Anterior cingulate cortex (tissue), 58 donors: ENCODE measurements around the gene ITGAE.
"Not testable (repeated sequence)": the region's sequence is repeated elsewhere in the genome, so short reads cannot be mapped to it uniquely, and the experiment has no call there.

Experiments
- DNase-seq, 58 donors: peaks; one replicate each; lab custom pipeline; 2025; lab: John Stamatoyannopoulos, UW

The ITGAE gene

GRCh38 chr17:3739422-3740124 lies 61.4 kb downstream of the ITGAE start:
- peak in 7 of 58 donors; percentile 2 to 32 (median 11) for DNase-seq

- DNase-seq = peak in 42 of 58 donors; percentile 7 to 74 (median 37)
Measured at GRCh38 chr17:3738562-3739295, 62.3 kb downstream of the ITGAE start.

DNA sequence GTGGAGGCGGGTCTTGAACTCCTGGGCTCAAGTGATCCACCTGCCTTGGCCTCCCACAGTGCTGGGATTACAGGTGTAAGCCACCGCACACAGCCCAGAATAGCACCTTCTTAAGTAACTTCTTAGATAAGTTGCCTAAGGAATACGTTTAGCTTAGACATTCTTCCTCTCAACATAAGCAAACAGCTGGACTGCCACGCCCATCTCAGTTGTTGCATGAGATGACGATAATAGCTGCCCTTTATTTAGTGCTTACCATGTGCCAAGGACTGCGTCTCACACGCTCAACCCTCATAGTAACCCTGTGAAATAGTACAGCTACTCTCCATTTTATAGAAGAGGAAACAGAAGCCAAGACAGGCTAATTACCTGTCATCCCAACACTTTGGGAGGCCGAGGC lies 65.5 kb downstream of the ITGAE start:
- DNase-seq = no peak

- not testable (repeated sequence) for DNase-seq
Measured at GRCh38 chr17:3734911-3735276, 66.1 kb downstream of the ITGAE start.

DNA sequence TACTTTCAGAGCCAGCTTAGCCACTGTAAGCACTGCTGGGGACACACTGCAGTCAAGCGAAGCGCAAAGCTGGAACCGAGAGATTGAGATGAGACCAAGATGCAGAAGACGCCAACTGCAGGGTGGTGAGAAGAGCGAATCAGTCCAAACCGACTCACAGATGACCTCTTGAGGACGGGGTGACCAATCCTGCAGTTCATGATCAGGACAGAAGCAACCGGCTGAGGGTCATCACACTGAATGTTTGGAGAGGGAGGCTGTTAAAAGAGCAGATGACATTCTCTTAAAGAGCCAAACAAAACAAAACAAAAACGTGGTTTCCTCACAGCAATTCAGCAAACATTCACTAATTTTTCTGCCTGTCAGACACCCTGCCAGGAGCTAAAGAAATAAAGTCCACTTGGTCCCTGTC lies 68.8 kb downstream of the ITGAE start:
- DNase-seq = no peak

GRCh38 chr17:3730881-3731429 lies 70.0 kb downstream of the ITGAE start:
- DNase-seq = no peak

DNA sequence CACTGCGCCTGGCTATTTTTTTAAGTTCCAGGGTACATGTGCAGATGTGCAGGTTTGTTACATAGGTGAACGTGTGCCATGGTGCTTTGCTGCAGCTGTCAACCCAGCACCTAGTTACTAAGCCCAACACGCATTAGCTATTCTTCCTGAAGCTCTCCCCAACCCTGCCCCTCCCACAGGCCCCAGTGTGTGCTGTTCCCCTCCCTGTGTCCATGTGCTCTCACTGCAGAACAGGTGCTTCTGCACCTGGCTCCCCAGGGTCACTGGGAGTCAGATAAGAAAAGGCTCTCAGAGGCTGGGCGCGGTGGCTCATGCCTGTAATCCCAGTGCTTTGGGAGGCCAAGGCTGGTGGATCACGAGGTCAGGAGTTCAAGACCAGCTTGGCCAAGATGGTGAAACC lies 71.1 kb downstream of the ITGAE start:
- no peak for DNase-seq

GRCh38 chr17:3728099-3728498 lies 72.9 kb downstream of the ITGAE start:
- DNase-seq = not testable (repeated sequence)

- no peak for DNase-seq
Measured at GRCh38 chr17:3727041-3727440, 73.9 kb downstream of the ITGAE start.

- peak in 1 of 58 donors; percentile 9 for DNase-seq
Measured at GRCh38 chr17:3724378-3725077, 76.5 kb downstream of the ITGAE start.

DNA sequence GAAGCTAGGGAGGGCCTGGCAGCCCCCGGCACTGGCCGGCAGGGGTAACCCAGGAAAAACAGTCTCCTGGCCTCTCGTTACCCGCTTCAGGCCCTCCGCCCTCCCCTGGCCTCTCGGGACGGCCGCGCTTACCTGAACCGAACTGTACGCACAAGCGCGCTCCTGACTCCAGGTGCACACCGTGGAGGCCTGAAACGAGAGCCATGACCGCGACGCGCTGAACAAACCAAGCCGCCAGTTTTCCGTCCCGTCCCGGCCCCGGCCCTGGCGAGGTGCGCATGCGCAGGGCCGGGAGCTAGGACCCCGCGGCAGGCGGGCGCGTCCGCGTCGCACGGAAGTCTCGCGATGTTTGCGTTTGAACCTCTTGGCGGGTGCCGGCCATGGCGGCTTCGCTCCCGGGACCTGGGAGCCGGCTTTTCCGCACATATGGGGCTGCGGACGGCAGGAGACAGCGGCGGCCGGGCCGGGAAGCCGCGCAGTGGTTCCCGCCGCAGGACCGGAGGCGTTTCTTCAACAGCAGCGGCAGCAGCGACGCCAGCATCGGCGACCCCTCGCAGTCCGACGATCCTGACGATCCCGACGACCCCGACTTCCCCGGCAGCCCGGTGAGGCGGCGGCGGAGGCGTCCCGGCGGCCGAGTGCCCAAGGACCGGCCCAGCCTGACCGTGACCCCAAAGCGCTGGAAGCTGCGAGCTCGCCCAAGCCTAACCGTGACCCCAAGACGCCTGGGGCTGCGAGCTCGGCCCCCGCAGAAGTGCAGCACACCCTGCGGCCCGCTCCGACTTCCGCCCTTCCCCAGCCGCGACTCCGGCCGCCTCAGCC lies 77.2 kb downstream of the ITGAE start, which contains the start of gene HASPIN:
HASPIN (plus strand) TSS at position 348 of the 822 bp plus-strand sequence; CDS start at position 381, 33 bp downstream.
- peak in 57 of 58 donors; percentile 21 to 85 (median 74) for DNase-seq

- peak in 2 of 58 donors; percentile 50 to 51 for DNase-seq
Measured at GRCh38 chr17:3723188-3723555, 77.8 kb downstream of the ITGAE start.

GRCh38 chr17:3722716-3723115 lies 78.3 kb downstream of the ITGAE start:
- DNase-seq = no peak

DNA sequence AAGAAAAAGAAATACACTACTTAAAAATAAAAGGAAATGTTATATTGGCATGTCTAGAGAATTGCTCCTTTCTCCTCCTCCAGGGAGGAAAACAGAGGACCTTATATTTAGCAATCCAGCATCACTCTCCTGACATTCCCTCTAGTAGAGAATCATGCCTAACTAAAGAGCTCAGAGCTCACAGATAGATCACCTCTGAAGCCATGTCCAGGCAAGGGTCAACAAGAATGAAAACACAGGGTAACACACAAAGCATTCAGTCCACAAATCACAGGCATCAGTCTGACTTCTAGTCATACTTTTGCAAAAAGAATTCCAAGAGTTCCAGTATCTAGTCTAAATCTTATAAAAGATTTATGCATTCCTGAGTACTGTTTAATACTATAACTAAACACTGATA lies 81.7 kb downstream of the ITGAE start:
- DNase-seq = no peak

DNA sequence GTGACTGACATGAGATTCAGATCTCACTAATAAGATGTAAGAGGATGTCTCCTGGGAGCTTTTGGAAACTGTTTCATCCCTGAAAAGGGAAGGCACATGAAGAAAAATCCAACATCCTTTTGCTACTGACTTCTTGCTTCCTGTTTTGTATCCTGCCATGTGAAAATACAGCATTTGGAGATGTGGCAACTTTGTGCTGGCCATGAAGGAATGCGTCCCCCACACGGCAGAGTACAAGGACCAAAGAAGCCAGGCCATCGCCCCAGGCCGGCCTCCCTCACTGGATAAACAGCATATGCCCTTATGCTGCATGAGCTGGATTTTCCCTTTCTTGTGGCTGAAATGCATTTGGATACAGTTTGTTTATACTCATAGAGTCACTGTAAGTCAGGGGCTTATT lies 82.8 kb downstream of the ITGAE start:
- no peak for DNase-seq

DNA sequence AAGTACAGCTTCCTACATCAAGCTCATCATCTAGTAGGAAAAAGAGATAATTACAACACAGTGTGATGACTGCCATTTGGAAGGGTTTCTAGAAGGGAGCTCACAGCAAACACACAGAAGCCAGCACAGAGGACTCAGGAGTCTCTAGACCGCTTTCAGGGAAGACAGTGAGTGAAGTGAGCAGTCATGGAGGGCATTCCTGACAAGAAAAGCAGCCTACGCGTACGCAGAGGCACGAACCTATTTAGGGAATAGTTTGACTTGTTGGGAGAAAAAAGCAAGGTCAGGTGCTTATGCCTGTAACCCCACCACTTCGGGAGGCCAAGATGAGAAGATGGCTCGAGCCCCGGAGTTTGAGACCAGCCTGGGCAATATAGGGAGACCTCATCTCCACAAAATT lies 85.7 kb downstream of the ITGAE start:
- no peak for DNase-seq

- no peak for DNase-seq
Measured at GRCh38 chr17:3712811-3713463, 88.1 kb downstream of the ITGAE start.

DNA sequence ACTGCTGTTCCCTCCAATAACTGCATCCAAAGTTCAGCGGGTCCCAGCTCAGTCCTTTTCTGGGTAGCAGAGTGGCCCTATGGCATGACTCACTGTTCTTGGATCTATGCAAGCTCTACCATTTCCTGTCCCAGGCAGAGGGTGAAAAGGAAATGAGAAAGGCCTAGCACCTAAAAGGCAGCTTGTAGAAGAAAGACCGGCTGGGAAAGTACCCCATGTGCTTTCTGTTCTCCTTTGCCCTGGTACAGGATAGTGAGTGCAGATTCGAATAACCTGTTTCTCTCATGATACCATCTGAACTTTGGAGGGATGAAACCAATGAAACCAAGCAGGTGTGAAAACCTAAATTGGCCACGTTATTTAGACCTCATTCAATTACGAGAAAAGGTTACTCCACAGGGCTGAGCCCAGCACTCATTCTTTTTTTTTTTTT lies 90.0 kb downstream of the ITGAE start:
- DNase-seq = no peak

- no peak for DNase-seq
Measured at GRCh38 chr17:3708366-3708765, 92.6 kb downstream of the ITGAE start.

DNA sequence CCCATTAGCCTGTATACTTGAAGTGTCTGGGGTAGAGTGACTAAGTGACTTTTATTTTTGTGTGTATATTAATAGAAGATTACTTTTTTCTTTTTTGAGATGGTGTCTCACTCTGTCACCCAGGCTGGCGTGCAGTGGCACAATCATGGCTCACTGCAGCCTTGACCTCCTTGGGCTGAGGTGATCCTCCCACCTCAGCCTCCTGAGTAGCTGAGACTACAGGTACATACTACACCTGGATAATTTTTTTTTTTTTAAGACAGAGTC lies 95.3 kb downstream of the ITGAE start:
- not testable (repeated sequence) for DNase-seq
